Mammary epithelial cell (primary cell): ENCODE measurements around the gene TMEM218.
A peak's percentile ranks its signal among the peaks of the same experiment; 100 is the strongest.

Experiments
- EZH2 ChIP-seq: IDR thresholded peaks from 2 replicates; pipeline ENCODE4 v1.6.1; 2012; ENCODE audit warnings: low read length, inconsistent platforms, borderline replicate concordance
- TF ChIP-seq, protein P1 (sequence below), 2 donors: IDR thresholded peaks in 1 of 2; conservative IDR thresholded peaks in 1 of 2; 2 replicates each; pipeline ENCODE4 v1.5.1; 2011 to 2012; ENCODE audit warnings: inconsistent platforms in 2 of 2, low read length in 2 of 2, mild to moderate bottlenecking in 2 of 2, control low read depth in 1 of 2, low read depth in 1 of 2; ENCODE audit not compliant: insufficient read depth in 1 of 2; ENCODE audit errors: extremely low read depth in 1 of 2

DNA sequence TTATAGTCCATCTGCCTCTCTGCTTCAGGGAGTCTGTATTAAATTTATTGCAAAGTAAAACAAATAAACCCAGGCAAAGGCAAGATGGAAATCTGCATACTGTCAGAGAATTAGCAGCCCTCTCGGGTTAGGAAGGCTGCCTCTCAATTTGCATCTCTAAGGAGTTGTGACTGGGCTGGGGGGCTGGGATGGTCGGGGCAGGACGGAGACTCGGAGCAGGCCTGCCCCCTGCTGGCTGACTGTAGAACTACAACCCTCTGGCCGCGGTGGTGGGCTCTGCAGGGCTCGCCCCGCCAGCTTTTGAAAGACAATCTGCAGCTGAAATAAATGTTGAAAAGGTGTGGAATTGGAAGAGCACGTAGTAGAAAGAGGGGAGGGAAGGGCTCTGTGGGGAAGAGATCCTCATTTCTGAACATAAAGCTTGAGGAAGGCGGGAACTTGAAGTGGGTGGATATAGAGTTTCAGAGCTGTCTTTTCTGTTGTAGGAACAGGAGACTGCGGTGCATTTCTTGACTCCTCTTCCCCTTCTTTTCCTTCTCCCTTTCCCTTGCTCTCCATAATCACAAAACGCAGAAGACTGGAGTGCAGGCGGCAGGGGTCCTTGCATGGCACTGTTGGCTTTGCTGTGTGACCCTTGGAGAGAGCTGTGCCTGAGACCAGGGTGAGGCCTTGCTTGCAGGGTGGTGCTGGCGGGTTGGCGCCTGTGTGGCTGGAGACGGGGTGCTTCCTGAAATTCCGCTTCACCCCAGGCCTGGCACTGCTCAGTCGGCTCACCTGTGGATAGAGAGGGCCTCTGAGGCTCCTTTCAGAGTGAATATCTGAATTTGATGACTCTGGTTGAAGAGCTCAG lies 30.5 kb upstream of the TMEM218 start:
- TF ChIP-seq, protein P1, sequence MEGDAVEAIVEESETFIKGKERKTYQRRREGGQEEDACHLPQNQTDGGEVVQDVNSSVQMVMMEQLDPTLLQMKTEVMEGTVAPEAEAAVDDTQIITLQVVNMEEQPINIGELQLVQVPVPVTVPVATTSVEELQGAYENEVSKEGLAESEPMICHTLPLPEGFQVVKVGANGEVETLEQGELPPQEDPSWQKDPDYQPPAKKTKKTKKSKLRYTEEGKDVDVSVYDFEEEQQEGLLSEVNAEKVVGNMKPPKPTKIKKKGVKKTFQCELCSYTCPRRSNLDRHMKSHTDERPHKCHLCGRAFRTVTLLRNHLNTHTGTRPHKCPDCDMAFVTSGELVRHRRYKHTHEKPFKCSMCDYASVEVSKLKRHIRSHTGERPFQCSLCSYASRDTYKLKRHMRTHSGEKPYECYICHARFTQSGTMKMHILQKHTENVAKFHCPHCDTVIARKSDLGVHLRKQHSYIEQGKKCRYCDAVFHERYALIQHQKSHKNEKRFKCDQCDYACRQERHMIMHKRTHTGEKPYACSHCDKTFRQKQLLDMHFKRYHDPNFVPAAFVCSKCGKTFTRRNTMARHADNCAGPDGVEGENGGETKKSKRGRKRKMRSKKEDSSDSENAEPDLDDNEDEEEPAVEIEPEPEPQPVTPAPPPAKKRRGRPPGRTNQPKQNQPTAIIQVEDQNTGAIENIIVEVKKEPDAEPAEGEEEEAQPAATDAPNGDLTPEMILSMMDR (conservative IDR thresholded peaks at IDR 0.05 in 1 of 2, IDR thresholded peaks at IDR 0.05 in 1 of 2; ENCODE audit: extremely low read depth in 1 of 2, insufficient read depth in 1 of 2, low read depth in 1 of 2, low read length in 2 of 2), result peak; percentile 81 to 97
- no peak for TF ChIP-seq EZH2
